K562 (cell line): ENCODE results near the gene ZNF177. TPM values are rescaled to one million over a fixed set of nuclear protein-coding genes. Genes with fewer than 3 reads are reported as not detected.

Experiments used
- ARID3A ChIP-seq: IDR thresholded peaks from 2 replicates; pipeline ENCODE4 v1.6.1; 2012; ENCODE audit warnings: low read depth, low read length, improper control_type of control experiment, borderline replicate concordance
- FIP1L1 ChIP-seq: fragments of 200-400 bp; formaldehyde crosslinking; IDR thresholded peaks from 2 replicates; pipeline ENCODE4 v1.6.1; 2018; ENCODE audit warnings: mild to moderate bottlenecking, low read depth, low read length; ENCODE audit not compliant: poor library complexity, severe bottlenecking
- FOXP4 ChIP-seq: sonication (generic); formaldehyde crosslinking; IDR thresholded peaks from 2 replicates; pipeline ENCODE4 v1.8.0; 2022; ENCODE audit warnings: mild to moderate bottlenecking, missing genetic modification reagents, borderline replicate concordance
- GABPA ChIP-seq: fragments of 200-800 bp; sonication (Bioruptor generic); conservative IDR thresholded peaks from 2 replicates; pipeline ENCODE4 v1.6.1; 2016; ENCODE audit warnings: low read depth, missing genetic modification characterization, missing compliant biosample characterization
- IRF1 ChIP-seq: sonication (generic); formaldehyde crosslinking; IDR thresholded peaks from 2 replicates; pipeline ENCODE4 v1.8.0; 2022; ENCODE audit warnings: missing genetic modification reagents, mild to moderate bottlenecking, borderline replicate concordance
- MEF2A ChIP-seq: IDR thresholded peaks from 2 replicates; pipeline ENCODE4 v1.6.1; 2011; ENCODE audit warnings: low read depth, mild to moderate bottlenecking, low read length, moderate library complexity; ENCODE audit not compliant: control insufficient read depth
- RBM25 ChIP-seq: fragments of 200-400 bp; formaldehyde crosslinking; IDR thresholded peaks from 2 replicates; pipeline ENCODE4 v1.6.1; 2018; ENCODE audit warnings: low read length, low read depth, moderate library complexity; ENCODE audit not compliant: severe bottlenecking
- RERE ChIP-seq: sonication (generic); formaldehyde crosslinking; IDR thresholded peaks from 2 replicates; pipeline ENCODE4 v1.8.0; 2023; ENCODE audit warnings: missing genetic modification reagents, mild to moderate bottlenecking, borderline replicate concordance
- SAFB ChIP-seq: fragments of 200-400 bp; formaldehyde crosslinking; IDR thresholded peaks from 2 replicates; pipeline ENCODE4 v1.6.1; 2017; ENCODE audit warnings: low read depth, low read length, borderline replicate concordance
- SMAD3 ChIP-seq: fragments of 450-650 bp; formaldehyde crosslinking; conservative IDR thresholded peaks from 2 replicates; pipeline ENCODE4 v1.4.0; 2020; ENCODE audit warnings: mild to moderate bottlenecking
- TEAD1 ChIP-seq, 2 experiments: fragments of 450-650 bp in 1 of 2; sonication (generic) in 1 of 2; formaldehyde crosslinking; IDR thresholded peaks; 2 replicates each; pipeline versions ENCODE4 v1.4.0 to v1.8.0; 2020 to 2022; ENCODE audit warnings: mild to moderate bottlenecking in 2 of 2, missing genetic modification reagents in 1 of 2
- TRIM24 ChIP-seq, 2 experiments: fragments of 450-650 bp; IDR thresholded peaks; 2 replicates each; pipeline ENCODE4 v1.6.1; 2016
- ZBTB49 ChIP-seq: sonication (generic); formaldehyde crosslinking; IDR thresholded peaks from 2 replicates; pipeline ENCODE4 v1.8.0; 2022; ENCODE audit warnings: missing genetic modification reagents, mild to moderate bottlenecking, borderline replicate concordance
- ZNF253 ChIP-seq: fragments of 250-450 bp; sonication (Bioruptor Pico); conservative IDR thresholded peaks from 2 replicates; pipeline ENCODE4 v1.6.1; 2021; ENCODE audit warnings: mild to moderate bottlenecking
- polyA plus RNA-seq, 8 experiments: library from polyadenylated mRNA; depleted of rRNA in 4 of 8; stranded (reverse) in 5 of 8; unstranded in 3 of 8; fragments of >200 nt; fragmentation: Nextera tagmentation in 2 of 8; fragmentation: Illumina TruSeq in 1 of 8; extraction: Ambion mirVana in 2 of 8; extraction: Trizol in 1 of 8; gene quantifications; 2 replicates each; pipeline versions ENCODE4 v1.2.1 to v1.2.3, GENCODE V29; 2011 to 2014; ENCODE audit warnings: inconsistent platforms in 1 of 8, missing spikeins in 1 of 8
- total RNA-seq, 7 experiments: library from RNA; depleted of rRNA in 6 of 7; stranded (reverse); fragments of >200 nt in 6 of 7; fragmentation: Illumina TruSeq in 2 of 7; extraction: Trizol in 2 of 7; gene quantifications; 2 replicates each; pipeline versions ENCODE4 v1.2.1 to v1.2.3, GENCODE V29; 2011 to 2021; ENCODE audit warnings: low replicate concordance in 1 of 7

ZNF177 gene
- total and polyA plus RNA-seq, 9 of the 15 experiments (the other 6 are each of a cell fraction or from before 2014, with no cell fraction given): 0.25 to 1.8 (median 1.1) TPM

GRCh38 chr19:9406798-9407352, 44.1 kb downstream of the ZNF177 start (continued):
- TF ChIP-seq RERE (CRISPR knock-in tag): no peak
- TF ChIP-seq GABPA (tag): peak; percentile 93
- TF ChIP-seq FIP1L1: no peak
- no peak for TF ChIP-seq MEF2A
- no peak for TF ChIP-seq SAFB
- no peak for TF ChIP-seq FOXP4 (CRISPR knock-in tag)
- TF ChIP-seq TEAD1 (CRISPR knock-in tag; IDR thresholded peaks at IDR 0.05): no peak
- no peak for TF ChIP-seq ZBTB49 (CRISPR knock-in tag)
- TF ChIP-seq SMAD3: no peak
- 0 out of 4 replicates have a peak, but pooled peaks of 1 of the 2 experiments have one; percentile 31 for TF ChIP-seq TRIM24 (IDR thresholded peaks at IDR 0.05)
- TF ChIP-seq ARID3A: no peak
- TF ChIP-seq RBM25: no peak
- TF ChIP-seq ZNF253 (CRISPR knock-in tag): no peak
- TF ChIP-seq IRF1: no peak
